ENCODE results near the gene VPS52.

Gene VPS52

DNA sequence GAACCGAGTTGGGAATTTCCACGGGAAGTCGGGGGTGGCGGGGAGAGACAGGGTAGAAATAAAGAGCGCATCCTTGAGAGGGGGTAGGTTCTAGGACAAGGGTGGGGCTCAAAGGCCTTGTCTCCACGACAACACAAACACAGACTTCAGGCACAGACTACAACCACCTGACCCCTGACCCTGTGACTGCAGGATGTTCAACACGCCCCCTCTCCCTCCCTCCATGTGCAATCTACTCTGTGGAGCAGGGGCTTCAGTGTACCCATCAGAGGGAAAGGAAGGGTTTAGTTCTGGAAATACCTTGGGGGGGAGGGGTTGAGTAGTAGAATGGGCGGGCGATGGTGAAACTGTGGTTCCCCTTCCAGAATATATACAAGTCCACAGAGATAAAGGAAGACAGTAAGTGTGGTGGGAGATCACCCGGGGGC, 42.9 kb upstream of the VPS52 start:
- peak overlapping the region; percentile 81 for H3K4me3 ChIP-seq (ENCODE audit: low read depth, low read length)
- DNase-seq (ENCODE audit: low read depth): peak; percentile 71
- TF ChIP-seq, protein P1, sequence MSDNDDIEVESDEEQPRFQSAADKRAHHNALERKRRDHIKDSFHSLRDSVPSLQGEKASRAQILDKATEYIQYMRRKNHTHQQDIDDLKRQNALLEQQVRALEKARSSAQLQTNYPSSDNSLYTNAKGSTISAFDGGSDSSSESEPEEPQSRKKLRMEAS (IDR thresholded peaks at IDR 0.05; ENCODE audit: low read depth, low read length): peak; percentile 74
- TF ChIP-seq POLR2A (IDR thresholded peaks at IDR 0.05; ENCODE audit: extremely low read depth, insufficient read length) (no peak), MYC (IDR thresholded peaks at IDR 0.05; ENCODE audit: low read depth, low read length) (peak; percentile 24; the same call in 1 of the 2 replicates)
- TF ChIP-seq, protein P2, sequence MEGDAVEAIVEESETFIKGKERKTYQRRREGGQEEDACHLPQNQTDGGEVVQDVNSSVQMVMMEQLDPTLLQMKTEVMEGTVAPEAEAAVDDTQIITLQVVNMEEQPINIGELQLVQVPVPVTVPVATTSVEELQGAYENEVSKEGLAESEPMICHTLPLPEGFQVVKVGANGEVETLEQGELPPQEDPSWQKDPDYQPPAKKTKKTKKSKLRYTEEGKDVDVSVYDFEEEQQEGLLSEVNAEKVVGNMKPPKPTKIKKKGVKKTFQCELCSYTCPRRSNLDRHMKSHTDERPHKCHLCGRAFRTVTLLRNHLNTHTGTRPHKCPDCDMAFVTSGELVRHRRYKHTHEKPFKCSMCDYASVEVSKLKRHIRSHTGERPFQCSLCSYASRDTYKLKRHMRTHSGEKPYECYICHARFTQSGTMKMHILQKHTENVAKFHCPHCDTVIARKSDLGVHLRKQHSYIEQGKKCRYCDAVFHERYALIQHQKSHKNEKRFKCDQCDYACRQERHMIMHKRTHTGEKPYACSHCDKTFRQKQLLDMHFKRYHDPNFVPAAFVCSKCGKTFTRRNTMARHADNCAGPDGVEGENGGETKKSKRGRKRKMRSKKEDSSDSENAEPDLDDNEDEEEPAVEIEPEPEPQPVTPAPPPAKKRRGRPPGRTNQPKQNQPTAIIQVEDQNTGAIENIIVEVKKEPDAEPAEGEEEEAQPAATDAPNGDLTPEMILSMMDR (IDR thresholded peaks at IDR 0.05; ENCODE audit: low read depth, low read length): no peak

DNA sequence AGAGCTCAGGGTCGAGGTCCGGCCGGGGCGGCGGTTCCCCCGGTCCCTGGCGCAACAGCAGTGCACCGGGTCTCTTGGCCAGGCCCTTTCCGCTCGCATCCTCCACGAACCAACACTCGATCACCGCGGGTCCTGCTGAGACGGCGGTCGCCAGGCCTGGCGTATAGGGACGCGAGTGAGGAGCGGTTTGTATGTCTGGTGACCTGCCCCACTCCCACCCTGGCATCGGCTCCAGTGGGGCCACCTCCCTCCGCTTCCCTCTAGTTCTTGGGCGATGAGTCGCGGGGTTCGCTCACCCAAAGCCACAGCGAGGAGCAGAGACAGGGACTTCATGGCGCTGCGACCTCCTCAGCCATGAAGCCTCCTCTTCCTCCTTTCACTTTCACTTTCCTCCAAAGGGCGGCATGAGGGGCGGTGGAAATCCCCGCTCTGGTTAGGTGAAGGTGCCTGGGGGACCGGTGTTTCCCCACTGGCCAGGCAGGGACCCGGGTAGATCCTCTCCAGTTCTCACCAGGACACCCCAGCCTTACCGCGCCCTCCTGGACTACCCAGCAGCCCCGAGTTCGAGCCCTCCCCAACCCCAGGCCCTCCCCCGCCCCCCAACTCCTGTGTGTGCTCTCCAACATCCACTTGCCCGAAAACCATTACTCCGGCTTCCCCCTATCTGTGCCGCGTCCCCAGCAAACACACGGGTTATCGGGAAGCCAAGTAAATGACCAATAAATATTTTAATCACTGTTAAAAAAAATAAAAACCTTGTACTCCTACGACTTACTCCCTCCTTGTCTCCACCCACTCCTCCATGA, 42.2 kb upstream of the VPS52 start, which contains the start of gene TAPBP:
TSS of gene TAPBP (minus strand) at position 370 of the 806 bp plus-strand sequence. CDS start at position 333, 37 bp downstream.
- peak; percentile 81 for DNase-seq (ENCODE audit: low read depth)
- TF ChIP-seq POLR2A (IDR thresholded peaks at IDR 0.05; ENCODE audit: extremely low read depth, insufficient read length) (peak; percentile 52), MYC (IDR thresholded peaks at IDR 0.05; ENCODE audit: low read depth, low read length) (0 out of 2 replicates have a peak, but pooled peaks have one; percentile 55)
- TF ChIP-seq, protein P1 (IDR thresholded peaks at IDR 0.05; ENCODE audit: low read depth, low read length): peak; percentile 62
- TF ChIP-seq, protein P2 (IDR thresholded peaks at IDR 0.05; ENCODE audit: low read depth, low read length): no peak
- H3K4me3 ChIP-seq (ENCODE audit: low read depth, low read length): peak within 1 kb of the TSS; percentile 81

DNA sequence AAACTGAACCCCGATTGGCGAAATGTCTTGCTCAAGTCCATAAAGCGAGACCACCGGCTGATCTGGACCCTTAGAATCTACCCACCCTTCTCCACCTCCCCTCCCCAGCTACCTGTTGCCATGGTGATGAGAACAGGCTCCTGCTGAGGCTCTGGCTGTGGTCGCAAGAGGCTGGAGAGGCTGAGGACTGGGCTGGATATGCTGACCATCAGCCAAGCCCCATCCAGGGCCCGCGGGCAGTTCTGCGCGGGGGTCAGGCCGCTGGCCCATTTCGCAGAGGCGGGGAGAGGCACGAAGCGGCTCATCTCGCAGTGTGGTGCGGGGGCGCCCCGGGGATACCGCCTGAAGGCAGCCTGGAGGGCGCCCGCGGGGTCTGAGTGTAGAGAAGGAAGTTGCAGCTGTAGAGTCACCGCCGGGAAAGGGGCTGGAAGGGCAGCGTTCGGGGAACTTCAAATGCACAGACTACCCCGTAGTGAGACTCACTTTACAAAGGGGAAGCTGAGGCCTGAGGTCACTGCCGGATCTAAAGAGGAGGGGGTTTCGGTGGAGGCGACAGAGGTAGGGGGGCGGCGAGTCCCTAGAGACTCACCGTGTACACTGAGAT, 41.5 kb upstream of the VPS52 start:
- H3K4me3 ChIP-seq (ENCODE audit: low read depth, low read length): peak overlapping the region; percentile 81
- DNase-seq (ENCODE audit: low read depth): peak; percentile 89
- TF ChIP-seq MYC (IDR thresholded peaks at IDR 0.05; ENCODE audit: low read depth, low read length): no peak
- TF ChIP-seq, protein P1 (IDR thresholded peaks at IDR 0.05; ENCODE audit: low read depth, low read length): no peak

DNA sequence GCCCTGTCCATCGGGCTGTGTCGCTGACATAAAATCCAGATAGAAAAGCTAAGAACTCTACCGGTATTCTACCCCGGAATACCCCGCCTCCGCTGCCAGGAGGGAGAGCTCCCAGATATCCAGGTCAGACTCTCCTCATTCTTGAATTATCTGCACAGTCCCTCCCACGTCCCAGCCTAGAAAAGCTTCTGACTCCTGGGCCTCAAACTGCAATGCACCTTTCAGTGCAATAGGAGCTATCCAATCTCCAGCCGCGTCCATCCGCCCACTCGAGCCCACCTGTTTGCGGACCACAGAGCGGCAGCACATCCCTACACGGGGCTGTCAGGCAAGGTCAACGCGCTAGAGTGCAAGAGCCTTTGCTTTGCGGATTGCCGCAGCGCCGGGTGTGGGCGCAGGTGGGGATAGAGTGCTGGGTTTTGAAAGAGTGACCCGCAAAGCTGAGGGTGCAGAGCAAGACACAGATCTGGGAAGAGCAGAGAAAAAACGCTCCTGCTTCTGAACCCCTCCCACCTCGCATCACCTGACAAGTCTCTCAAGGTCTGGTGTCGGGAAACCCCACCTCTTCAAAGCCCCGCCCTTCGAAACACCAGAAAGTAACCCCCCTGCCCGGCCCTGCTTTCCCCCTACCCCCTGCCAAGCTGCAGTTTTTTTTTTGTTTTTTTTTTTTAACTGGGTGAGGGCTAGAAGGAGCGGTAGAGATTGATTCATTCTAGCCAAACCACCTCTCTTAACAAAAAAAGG, 40.9 kb upstream of the VPS52 start:
- H3K4me3 ChIP-seq (ENCODE audit: low read depth, low read length): peak overlapping the region; percentile 81
- TF ChIP-seq MYC (IDR thresholded peaks at IDR 0.05; ENCODE audit: low read depth, low read length): no peak
- TF ChIP-seq POLR2A (IDR thresholded peaks at IDR 0.05; ENCODE audit: extremely low read depth, insufficient read length): no peak
- TF ChIP-seq, protein P2 (IDR thresholded peaks at IDR 0.05; ENCODE audit: low read depth, low read length): no peak
- TF ChIP-seq, protein P1 (IDR thresholded peaks at IDR 0.05; ENCODE audit: low read depth, low read length): no peak
- peak; percentile 64 for DNase-seq (ENCODE audit: low read depth)

DNA sequence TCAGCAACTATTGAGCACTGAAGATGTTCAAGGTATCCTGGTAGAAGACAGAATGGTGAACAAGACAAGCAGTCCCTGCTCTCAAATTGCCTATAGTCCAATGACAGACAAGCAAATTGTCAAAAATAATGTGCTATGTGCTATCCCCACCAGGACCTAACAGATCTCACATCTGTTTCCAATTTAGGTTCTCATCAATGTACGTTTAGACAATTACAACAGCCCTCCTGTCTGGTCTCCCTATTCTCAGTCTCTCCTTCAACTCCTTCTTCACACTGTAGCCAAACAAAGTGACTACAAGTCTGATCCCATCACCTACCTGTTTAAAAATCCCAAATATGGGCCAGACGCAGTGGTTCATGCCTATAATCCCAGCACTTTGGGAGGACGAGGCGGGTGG, 34.7 kb upstream of the VPS52 start:
- no peak for DNase-seq (ENCODE audit: low read depth)
- TF ChIP-seq, protein P2 (IDR thresholded peaks at IDR 0.05; ENCODE audit: low read depth, low read length): no peak
- TF ChIP-seq, protein P1 (IDR thresholded peaks at IDR 0.05; ENCODE audit: low read depth, low read length): no peak
- TF ChIP-seq MYC (IDR thresholded peaks at IDR 0.05; ENCODE audit: low read depth, low read length) (no peak), POLR2A (IDR thresholded peaks at IDR 0.05; ENCODE audit: extremely low read depth, insufficient read length) (no peak)
- H3K4me3 ChIP-seq (ENCODE audit: low read depth, low read length): no peak overlapping the region
